ENCODE measurements around the gene CLDN2.
A peak's percentile ranks its signal among the peaks of the same experiment; 100 is the strongest.

The CLDN2 gene

GRCh38 chrX:106903856-106904528 lies 16.2 kb upstream of the CLDN2 start (continued):
- TF ChIP-seq ZXDB (tag by site-specific recombination; IDR thresholded peaks at IDR 0.05), result no peak

GRCh38 chrX:106905064-106905708 lies 15.0 kb upstream of the CLDN2 start:
- CTCF ChIA-PET, result interaction anchor here (0.6 to 1.8 kb wide), 5 partner anchors 11 to 1622 kb away, joined by 3 to 7 read pairs (median 3); no protein-coding TSS in a partner anchor
- H3K4me1 ChIP-seq (ENCODE audit: control insufficient read depth, insufficient read depth, low read length), result no peaks in the 10 kb centered on the region
- POLR2A ChIA-PET, result interaction anchor here (0.6 kb wide), 1 partner anchor 295 kb away, joined by 3 read pairs; no protein-coding TSS in a partner anchor

GRCh38 chrX:106906361-106906760 lies 13.8 kb upstream of the CLDN2 start:
- H3K36me3 ChIP-seq (ENCODE audit: control insufficient read depth in 2 of 2, insufficient read depth in 1 of 2, low read length in 2 of 2), result no peaks in the 10 kb centered on the region
- CTCF ChIA-PET, result interaction anchor here (0.6 to 1.6 kb wide), 3 partner anchors 12 to 31 kb away, joined by 3 to 6 read pairs (median 3); no protein-coding TSS in a partner anchor
- no peak overlapping the region for H3K4me3 ChIP-seq (ENCODE audit: low read depth, low read length)
- no peaks in the 10 kb centered on the region for H3K9me3 ChIP-seq (ENCODE audit: control insufficient read depth, insufficient read depth, low read depth, low read length)
- POLR2A ChIA-PET, result no interaction called here
- TF ChIP-seq ZSCAN30 (tag by site-specific recombination; IDR thresholded peaks at IDR 0.05) (no peak), ZNF398 (tag by site-specific recombination; IDR thresholded peaks at IDR 0.05) (peak; percentile 55)
- H3K27ac ChIP-seq (ENCODE audit: extremely low read depth, low read depth, low read length), result no peak overlapping the region
- no peaks in the 10 kb centered on the region for H3K4me1 ChIP-seq (ENCODE audit: control insufficient read depth, insufficient read depth, low read length)

More at GRCh38 chrX:106905064-106905708, 15.0 kb upstream of the CLDN2 start:
- Histone ChIP-seq H3K4me3 (ENCODE audit: low read depth, low read length) (no peak overlapping the region), H3K9me3 (ENCODE audit: control insufficient read depth, insufficient read depth, low read depth, low read length) (no peaks in the 10 kb centered on the region), H3K27ac (ENCODE audit: extremely low read depth, low read depth, low read length) (no peak overlapping the region), H3K36me3 (ENCODE audit: control insufficient read depth in 2 of 2, insufficient read depth in 1 of 2, low read length in 2 of 2) (no peaks in the 10 kb centered on the region)
- TF ChIP-seq BCL11B (tag by site-specific recombination; IDR thresholded peaks at IDR 0.05; ENCODE audit: low read depth) (no peak), PRDM1 (tag by site-specific recombination; IDR thresholded peaks at IDR 0.05) (no peak), ZNF639 (tag by site-specific recombination; IDR thresholded peaks at IDR 0.05) (no peak), ZNF558 (tag by site-specific recombination; IDR thresholded peaks at IDR 0.05) (no peak), ZFHX2 (tag by site-specific recombination; conservative IDR thresholded peaks at IDR 0.05) (no peak)

- POLR2A ChIA-PET, result no interaction called here
- no peak for TF ChIP-seq ZNF23 (tag by site-specific recombination; IDR thresholded peaks at IDR 0.05; ENCODE audit: borderline replicate concordance)
- no peak for TF ChIP-seq KLF1 (tag by site-specific recombination; IDR thresholded peaks at IDR 0.05)
- TF ChIP-seq MZF1 (tag by site-specific recombination; IDR thresholded peaks at IDR 0.05; ENCODE audit: borderline replicate concordance), result no peak
- TF ChIP-seq ZNF18 (tag by site-specific recombination; IDR thresholded peaks at IDR 0.05), result no peak
- no peak for TF ChIP-seq ZNF140 (tag by site-specific recombination; IDR thresholded peaks at IDR 0.05)
- no peak for TF ChIP-seq ZSCAN30 (tag by site-specific recombination; IDR thresholded peaks at IDR 0.05)
- no peak for TF ChIP-seq ZNF623 (tag by site-specific recombination; IDR thresholded peaks at IDR 0.05)
- no peak for TF ChIP-seq ZIC2 (tag by site-specific recombination; IDR thresholded peaks at IDR 0.05)
- TF ChIP-seq TSHZ1 (tag by site-specific recombination; IDR thresholded peaks at IDR 0.05; ENCODE audit: borderline replicate concordance), result no peak
- no peak for TF ChIP-seq TCF7L2 (IDR thresholded peaks at IDR 0.05; ENCODE audit: borderline replicate concordance, low read depth, low read length)
- no peak for TF ChIP-seq ZNF433 (tag by site-specific recombination; IDR thresholded peaks at IDR 0.05; ENCODE audit: low read depth)
Measured at GRCh38 chrX:106912864-106913263, 7.3 kb upstream of the CLDN2 start.

More at GRCh38 chrX:106912864-106913263, 7.3 kb upstream of the CLDN2 start:
- H3K27ac ChIP-seq (ENCODE audit: extremely low read depth, low read depth, low read length), result no peak overlapping the region
- H3K36me3 ChIP-seq (ENCODE audit: control insufficient read depth in 2 of 2, insufficient read depth in 1 of 2, low read length in 2 of 2), result no peaks in the 10 kb centered on the region
- no peak overlapping the region for H3K4me3 ChIP-seq (ENCODE audit: low read depth, low read length)
- H3K4me1 ChIP-seq (ENCODE audit: control insufficient read depth, insufficient read depth, low read length), result no peaks in the 10 kb centered on the region
- no peaks in the 10 kb centered on the region for H3K9me3 ChIP-seq (ENCODE audit: control insufficient read depth, insufficient read depth, low read depth, low read length)
- CTCF ChIA-PET, result interaction anchor here (0.8 to 1.3 kb wide), 3 partner anchors 15 to 49 kb away, joined by 3 to 5 read pairs (median 4); no protein-coding TSS in a partner anchor
